Transverse colon (tissue), 4 donors: ENCODE measurements around the gene PRKCE.
"Not testable (repeated sequence)": the region's sequence is repeated elsewhere in the genome, so short reads cannot be mapped to it uniquely, and the experiment has no call there.

ENCODE experiments used
- EP300 ChIP-seq: sonication (generic); formaldehyde crosslinking; IDR thresholded peaks from one replicate; pipeline ENCODE4 v1.6.1; 2017; ENCODE audit warnings: antibody characterized with exemption, low read depth
- POLR2AphosphoS5 ChIP-seq, 3 donors: sonication (generic); formaldehyde crosslinking; IDR thresholded peaks; one replicate each; pipeline ENCODE4 v1.6.1; 2016; ENCODE audit warnings: antibody characterized with exemption in 3 of 3
- TF ChIP-seq, protein P1 (sequence below), 5 experiments: fragments of 200-600 bp in 3 of 5; fragments of 450-650 bp in 2 of 5; sonication (generic) in 3 of 5; IDR thresholded peaks; 1 replicate in 2 of 5; 2 replicates in 3 of 5; pipeline ENCODE4 v1.5.1; 2016 to 2017; ENCODE audit warnings: antibody characterized with exemption in 5 of 5, inconsistent platforms in 3 of 5, mild to moderate bottlenecking in 2 of 5, moderate library complexity in 1 of 5

DNA sequence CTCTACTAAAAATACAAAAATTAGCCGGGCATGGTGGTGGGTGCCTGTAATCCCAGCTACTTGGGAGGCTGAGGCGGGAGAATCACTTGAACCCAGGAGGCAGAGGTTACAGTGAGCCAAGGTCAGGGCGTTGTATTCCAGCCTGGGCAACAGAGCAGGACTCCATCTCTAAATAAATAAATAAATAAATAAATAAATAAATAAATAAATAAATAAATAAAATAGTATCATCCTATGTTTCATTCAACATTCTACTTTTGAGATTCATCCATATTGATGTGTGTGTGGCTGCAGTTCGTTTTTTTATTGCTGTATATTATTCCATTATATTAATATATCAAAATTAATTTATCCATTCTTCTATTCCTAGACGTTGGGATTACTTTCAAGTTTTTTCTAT, 207.4 kb downstream of the PRKCE start:
- TF ChIP-seq, protein P1, sequence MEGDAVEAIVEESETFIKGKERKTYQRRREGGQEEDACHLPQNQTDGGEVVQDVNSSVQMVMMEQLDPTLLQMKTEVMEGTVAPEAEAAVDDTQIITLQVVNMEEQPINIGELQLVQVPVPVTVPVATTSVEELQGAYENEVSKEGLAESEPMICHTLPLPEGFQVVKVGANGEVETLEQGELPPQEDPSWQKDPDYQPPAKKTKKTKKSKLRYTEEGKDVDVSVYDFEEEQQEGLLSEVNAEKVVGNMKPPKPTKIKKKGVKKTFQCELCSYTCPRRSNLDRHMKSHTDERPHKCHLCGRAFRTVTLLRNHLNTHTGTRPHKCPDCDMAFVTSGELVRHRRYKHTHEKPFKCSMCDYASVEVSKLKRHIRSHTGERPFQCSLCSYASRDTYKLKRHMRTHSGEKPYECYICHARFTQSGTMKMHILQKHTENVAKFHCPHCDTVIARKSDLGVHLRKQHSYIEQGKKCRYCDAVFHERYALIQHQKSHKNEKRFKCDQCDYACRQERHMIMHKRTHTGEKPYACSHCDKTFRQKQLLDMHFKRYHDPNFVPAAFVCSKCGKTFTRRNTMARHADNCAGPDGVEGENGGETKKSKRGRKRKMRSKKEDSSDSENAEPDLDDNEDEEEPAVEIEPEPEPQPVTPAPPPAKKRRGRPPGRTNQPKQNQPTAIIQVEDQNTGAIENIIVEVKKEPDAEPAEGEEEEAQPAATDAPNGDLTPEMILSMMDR (IDR thresholded peaks at IDR 0.05), result not testable (repeated sequence)
- TF ChIP-seq EP300; POLR2AphosphoS5 (IDR thresholded peaks at IDR 0.05): not testable (repeated sequence)
